ENCODE measurements around the gene IL25.
"Not testable (repeated sequence)": the region's sequence is repeated elsewhere in the genome, so short reads cannot be mapped to it uniquely, and the experiment has no call there.

IL25 gene

GRCh38 chr14:23376482-23377197 is 4.0 kb downstream of the IL25 start, which contains the start of gene CMTM5:
TSS of gene CMTM5 (plus strand) at chr14:23377046. CDS start at chr14:23377252, 206 bp downstream.
- no peak for DNase-seq

- DNase-seq: no peak
Measured at GRCh38 chr14:23377198-23377550, 4.6 kb downstream of the IL25 start.

DNA sequence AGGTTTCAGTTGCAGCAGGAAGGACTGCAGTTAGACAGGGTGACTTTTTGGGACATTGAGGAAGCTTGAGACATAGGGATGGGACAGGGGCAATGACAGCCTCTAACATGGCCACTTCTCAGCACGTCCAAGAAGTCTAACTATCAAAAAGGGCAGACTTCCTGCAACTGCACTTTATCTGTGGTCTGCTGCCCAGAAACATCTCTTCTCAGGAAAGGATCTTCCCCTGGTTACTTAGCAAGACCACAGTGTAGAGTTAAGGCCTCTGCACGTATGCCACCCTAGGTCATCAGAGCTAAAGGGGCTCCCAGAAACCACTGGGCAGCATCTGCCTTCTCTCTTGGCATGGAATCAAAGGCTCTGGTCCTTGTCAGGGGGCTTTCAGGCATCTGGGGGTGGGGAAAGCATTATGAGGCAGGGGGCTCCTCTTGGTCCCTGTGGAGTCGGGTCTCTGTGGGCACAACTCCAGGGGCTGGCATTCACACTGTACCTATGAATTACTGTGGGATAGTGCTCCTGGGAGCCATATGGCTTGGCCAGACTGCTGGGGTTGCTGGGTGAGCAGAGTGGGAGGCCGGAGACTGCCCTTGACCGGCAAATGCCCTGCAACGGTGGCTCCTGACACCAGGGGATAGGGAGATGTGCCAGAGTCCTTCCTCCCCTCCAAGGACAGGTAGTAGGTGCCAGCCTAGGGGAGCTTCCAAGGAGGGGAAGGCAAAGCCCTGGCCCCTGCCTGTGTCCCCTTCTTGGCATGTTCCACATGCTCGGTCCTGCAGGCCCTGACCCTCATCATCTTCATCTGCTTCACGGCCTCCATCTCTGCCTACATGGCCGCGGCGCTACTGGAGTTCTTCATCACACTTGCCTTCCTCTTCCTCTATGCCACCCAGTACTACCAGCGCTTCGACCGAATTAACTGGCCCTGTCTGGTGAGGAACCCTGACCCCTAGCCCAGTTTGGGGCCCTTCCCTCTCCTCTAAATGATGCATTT is 5.3 kb downstream of the IL25 start:
- DNase-seq: no peak

- no peak for DNase-seq
Measured at GRCh38 chr14:23378612-23379220, 6.1 kb downstream of the IL25 start.

GRCh38 chr14:23379366-23380196 is 7.0 kb downstream of the IL25 start:
- peak; percentile 31 for DNase-seq

GRCh38 chr14:23380197-23380914 is 7.7 kb downstream of the IL25 start:
- no peak for DNase-seq

GRCh38 chr14:23380976-23381375 is 8.4 kb downstream of the IL25 start:
- no peak for DNase-seq

DNA sequence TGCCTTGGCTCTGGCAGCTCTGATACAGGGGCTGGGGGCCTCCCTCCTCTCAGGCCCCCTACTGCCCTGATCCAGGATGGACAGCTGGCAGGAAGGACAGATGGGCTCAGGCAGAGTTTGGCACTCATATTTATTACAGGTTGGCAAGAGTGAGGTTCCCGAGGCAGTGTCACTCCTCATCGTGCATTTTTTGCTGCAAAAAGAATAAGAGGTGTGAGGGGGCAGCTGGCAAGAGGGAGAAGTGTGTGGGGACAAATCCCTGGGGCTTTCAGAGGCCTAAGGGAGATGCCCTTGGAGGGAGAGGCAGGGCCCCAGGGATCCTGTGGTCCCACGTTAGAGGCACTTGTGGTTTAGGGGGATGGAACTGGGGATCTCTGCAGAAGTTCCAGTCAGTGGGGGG is 9.3 kb downstream of the IL25 start:
- DNase-seq: peak; percentile 32

DNA sequence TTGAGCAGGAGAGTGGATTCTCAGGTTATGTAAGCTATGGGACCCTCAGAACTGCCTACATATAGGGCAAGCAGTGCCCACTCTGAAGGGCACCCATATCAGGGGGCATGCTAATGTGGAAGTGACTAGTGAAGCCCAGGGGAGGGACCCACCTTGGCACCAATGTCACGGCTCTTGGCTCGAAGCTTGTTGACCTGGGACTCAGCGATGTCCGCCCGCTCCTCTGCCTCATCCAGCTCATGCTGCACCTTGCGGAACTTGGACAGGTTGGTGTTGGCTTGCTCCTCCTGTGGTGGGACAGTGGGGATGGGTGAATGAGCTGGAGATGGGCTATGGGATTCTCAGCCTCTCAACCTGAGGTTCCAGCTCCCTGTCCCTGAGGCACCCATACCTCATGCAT is 9.7 kb downstream of the IL25 start:
- no peak for DNase-seq

DNA sequence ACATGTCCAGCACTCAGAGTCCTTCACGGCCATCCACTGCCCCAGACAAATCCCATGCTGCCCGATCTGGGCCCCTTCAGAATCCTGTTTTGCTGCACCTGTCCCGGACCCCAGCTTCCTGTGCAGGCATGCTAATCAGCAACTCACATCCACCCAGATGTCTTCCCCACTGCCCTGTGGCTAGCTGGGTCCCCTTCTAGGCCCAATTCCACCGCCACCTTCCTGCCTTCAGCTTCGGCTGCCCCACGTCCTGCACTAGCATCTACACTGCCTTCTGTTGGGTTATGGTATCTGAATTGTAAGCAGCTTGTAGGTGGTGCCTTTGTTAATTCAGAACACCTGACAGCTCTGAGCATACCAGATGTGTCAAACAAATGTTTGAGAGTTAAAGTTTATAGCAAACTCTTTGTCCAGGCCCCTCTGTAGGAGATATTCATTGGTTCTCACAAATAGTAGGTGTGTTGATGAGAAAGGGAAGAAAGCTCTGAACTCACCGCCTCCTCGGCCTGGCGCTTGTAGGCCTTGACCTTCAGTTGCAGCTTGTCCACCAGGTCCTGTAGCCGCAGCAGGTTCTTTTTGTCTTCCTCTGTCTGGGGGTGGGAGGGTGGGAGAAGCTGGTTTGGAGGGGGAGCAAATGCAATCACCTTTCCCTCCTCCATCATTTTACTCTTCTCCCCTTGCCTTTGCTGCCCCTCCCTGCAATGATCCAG is 10.3 kb downstream of the IL25 start:
- no peak for DNase-seq

- DNase-seq: no peak
Measured at GRCh38 chr14:23384364-23385080, 11.9 kb downstream of the IL25 start.

- DNase-seq: no peak
Measured at GRCh38 chr14:23385244-23385641, 12.6 kb downstream of the IL25 start.

GRCh38 chr14:23385642-23386265 is 13.1 kb downstream of the IL25 start:
- DNase-seq: no peak

GRCh38 chr14:23386266-23386657 is 13.7 kb downstream of the IL25 start:
- DNase-seq: not testable (repeated sequence)

- DNase-seq: no peak
Measured at GRCh38 chr14:23386999-23387398, 14.4 kb downstream of the IL25 start.

DNA sequence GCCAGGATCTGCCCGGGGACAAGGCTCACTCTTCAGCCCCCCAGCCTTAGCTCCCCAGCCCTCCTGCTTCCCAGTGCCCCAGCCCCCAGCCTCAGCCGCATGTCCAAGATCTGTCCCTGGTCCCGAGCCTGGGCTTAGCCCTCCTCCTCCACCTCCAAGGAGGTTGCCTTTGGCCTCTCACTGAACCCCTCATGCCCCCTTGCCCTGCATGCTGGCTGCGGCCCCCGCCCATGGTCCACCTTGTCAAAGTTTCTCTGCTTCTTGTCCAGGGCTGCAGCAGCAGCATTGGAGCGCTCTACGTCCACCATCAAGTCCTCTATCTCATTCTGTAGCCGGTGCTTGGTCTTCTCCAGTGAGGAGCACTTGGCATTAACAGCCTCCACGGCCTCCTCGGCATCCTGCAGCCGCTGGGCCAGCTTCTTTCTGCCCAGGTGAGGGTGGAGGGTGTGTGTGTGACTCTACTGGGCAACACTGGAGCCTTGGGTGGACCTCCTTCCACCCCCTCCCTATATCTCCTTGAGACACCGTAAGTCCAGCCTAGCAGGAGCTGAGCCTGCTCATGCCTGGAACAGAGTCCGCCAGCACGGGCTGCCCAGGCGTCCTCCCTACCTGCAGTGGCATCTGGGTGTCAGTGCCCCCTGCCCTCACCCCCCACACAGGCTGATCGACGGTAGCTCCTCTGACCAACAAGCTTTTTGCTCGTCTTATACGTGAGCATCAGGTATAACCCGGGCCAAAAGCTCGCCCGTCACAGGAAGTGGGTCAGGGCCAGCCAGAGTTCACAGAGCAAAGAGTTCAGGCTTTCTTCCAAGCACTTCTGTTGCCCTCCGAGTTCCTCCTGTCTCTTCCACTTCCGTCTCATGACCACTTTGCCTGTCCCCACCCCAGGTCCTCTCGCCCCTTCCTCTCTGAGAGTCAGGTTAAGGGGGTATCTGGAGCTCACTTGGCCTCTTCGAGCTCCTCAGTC is 15.6 kb downstream of the IL25 start:
- no peak for DNase-seq

- DNase-seq: no peak
Measured at GRCh38 chr14:23388996-23389395, 16.4 kb downstream of the IL25 start.

DNA sequence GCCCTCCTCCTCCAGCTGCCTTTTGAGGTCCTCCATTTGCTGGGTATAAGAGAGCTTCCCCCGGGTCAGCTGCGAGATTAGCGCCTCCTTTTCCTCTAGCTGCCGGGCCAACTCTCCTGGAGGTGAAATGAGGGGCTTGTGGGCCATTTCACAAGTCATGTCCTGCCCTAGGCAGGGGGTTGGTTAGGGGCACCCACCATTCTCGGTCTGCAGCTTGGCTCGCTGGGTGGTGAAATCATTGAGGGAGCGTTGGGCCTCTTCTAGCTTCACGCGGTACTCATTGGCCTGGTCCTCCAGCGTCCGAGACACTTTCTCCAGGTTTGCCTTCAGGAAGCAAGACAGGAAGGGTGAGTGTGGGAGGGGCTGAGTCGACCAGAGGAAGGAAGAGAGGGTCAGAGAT is 16.8 kb downstream of the IL25 start:
- DNase-seq: no peak

DNA sequence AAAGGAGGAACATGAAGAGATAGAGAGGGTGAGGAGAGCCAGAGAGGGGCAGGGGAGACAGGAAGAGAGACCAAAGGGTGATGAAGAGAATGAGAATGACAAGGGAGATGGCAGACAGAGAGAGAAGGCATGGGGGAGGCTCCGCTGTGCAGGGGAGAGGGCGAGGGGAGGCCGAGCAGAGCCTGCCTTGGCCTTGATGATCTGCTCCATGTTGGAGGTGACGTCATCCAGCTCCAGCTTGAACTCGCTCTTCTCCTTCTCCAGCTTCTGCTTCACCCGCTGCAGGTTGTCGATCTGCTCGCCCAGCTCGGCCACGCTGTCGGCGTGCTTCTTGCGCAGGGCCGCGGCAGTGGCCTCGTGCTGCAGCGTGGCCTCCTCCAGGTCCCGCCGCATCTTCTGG is 17.3 kb downstream of the IL25 start:
- not testable (repeated sequence) for DNase-seq

All from NCI-H748 treated with DMSO at 0.1 percent for 48 hours (cell line).